HG03097 (cell line): ENCODE data around the gene SLC35C1.

Experiments used
- ATAC-seq: cut with Tn5 transposase; IDR thresholded peaks from one replicate; pipeline ENCODE4 v1.9.1; 2021; ENCODE audit not compliant: unreplicated experiment, low FRiP score

The SLC35C1 gene

DNA sequence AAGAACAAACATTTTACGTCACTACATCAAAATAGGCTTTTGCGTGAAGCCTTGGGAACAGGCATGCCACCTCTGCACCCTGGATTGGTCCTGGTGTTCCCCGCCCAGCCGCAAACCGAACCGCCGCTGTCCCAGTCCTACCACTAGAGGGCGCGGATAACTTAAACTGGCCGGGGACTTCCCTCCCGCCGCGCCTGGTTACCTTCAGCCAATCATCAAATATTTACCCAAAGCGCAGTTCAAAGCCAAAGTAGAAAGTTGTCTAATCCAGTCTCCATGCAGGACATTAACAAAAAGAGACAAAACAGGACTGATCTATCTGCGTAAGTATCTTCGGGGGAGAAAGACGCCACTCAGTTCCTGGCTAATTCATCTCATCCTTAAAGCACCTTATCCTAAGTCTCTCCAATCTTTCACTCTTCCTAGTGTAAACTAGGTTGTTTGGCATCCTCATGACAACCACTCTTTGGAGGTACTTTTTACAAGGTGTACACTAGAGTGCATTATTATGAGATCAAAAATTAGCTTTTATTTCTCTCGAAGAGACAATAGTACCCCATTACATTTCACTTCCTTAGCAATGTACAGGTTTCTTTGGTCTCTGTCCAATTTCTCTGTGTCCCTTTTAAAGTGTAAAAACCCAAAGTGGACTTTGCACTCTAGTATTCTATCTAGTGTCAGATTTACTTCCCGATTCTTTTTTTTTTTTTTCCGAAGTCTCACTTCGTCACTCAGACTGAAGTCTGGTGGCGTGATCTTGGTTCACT lies 38.4 kb downstream of the SLC35C1 start:
- peak; percentile 26 for ATAC-seq

DNA sequence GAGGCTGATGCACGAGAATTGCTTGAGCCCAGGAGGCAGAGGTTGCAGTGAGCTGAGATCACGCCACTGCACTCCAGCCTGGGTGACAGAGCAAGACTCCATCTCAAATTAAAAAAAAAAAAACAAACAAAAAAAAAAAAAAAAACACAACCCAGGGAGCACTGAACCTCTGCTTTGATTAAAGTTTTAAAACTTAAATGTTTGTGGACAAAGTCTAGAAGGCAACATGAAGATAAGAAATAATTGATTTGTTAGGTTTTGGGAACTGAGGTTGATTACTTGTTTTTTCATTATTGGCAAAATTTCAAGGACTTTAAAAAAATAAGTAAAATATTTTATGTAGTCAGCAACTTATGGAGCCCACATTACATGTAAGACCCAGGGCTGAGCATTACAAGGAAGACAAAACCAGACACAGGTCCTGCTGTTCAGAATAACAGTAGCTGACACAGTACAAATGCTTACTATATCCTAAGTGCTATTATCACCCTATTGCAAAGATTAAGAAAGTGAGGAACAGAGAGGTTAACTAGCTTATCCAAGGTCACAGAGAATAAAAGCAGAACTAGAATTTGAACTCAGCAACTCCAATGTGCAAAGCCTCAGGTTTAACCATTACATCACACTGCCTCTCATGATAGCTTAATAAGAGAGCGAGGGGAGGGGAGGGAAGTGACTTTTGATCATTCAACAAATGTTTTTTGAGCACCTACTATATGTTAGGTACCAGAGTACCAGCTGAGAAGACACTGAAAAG lies 40.1 kb downstream of the SLC35C1 start:
- ATAC-seq, result no peak

DNA sequence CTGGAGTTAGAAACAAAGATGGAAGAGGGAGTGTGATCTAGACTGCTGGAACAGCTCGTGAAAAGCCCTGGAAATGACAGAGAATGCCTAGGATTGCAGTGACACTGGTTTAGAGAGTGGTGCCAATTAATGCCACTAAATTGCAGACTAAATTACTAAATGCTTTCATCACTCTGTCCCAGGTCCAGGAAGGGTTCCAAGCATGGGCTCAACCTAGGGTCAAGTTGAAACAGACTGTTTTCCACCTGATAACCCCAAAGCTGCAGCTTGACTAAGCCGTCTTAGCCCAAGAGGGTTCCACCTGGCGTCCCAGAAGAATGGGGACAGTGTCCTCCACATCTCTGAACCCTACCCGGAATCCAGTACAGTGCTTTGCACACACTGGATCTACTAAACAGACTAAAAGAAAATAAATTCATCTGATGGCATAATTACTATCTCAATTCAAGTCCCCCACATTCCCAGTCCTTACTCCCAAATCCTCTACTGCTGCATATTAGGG lies 41.3 kb downstream of the SLC35C1 start:
- ATAC-seq, result no peak

DNA sequence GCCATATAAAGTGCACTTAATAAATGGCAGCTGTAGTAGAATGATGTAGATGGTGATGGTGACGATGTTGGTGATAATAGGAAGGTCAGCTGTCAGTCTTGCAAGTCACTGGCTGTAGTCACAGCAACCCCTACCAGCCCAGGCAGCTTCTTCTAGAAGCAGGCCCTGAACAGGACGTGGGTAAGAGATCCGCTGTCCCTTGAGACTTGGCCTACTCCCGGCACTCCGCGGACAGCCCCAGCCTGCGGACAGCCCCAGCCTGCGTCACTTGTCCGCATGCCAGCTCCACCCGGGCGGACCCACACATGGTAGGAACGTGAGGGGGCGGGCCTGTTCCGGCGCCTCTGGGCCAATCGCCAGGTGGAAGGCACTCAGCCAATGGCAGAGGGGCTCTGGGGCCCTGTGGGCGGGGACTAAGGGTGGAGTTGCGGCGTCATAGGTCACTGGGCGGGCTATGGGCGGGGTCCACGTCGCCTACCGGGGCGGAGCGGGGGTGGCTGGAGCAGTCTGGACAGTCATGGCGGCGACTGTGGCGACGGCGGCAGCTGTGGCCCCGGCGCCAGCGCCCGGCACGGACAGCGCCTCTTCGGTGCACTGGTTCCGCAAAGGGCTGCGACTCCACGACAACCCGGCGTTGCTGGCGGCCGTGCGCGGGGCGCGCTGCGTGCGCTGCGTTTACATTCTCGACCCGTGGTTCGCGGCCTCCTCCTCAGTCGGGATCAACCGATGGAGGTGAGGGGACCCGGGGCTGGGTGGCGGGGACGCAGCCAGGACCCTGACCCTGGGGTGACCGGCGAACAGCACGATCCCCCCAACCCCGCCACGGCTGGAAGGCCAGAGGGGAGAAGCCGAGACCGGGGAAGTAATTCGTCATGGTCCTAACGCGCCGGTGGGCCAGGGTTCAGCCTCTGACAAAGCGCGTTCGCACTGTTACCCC lies 42.3 kb downstream of the SLC35C1 start, which contains the start of gene CRY2:
TSS of gene CRY2 (plus strand) at position 502 of the 937 bp plus-strand sequence. CDS start at position 518, 16 bp downstream.
- ATAC-seq, result peak; percentile 91

DNA sequence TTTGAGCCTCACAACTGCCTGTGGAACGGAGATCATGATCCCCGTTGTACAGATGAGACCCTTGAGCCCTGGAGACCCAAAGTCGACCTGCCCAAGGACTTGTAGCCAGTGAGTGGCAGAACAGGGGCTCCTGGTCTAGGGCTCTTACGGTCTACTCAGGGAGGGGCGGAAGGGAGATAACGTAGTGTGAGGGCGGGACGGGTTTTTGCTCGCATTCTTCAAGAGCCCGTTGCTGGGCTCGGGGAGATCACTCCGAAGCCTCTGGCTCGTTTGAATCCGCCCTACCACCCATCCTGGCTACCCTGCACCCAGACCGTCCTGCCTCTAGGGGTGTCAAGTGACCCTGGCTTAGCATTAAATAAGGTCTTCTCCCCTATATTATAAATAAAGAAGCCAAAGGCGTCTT lies 43.0 kb downstream of the SLC35C1 start:
- ATAC-seq, result peak; percentile 6

DNA sequence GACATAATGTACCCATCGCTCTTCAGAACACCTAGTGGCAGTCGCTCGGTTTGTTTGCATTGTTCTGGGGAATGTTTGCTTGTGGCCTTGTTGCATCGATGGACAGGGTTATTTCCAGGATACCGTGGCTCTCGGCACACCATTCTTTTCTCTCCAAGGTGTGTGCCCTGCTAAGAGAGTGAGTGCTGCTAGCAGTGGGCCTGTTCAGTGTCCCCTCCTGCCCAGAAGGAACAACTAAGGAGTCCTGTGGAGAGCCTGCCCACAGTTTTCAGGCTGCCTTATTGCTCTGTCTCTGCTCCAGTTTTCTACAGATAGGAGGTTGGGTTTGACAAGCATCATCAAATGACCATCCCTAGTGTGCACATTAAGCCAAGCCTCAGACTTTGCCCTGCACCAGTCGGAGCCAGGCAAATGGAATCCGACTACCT lies 43.7 kb downstream of the SLC35C1 start:
- no peak for ATAC-seq

DNA sequence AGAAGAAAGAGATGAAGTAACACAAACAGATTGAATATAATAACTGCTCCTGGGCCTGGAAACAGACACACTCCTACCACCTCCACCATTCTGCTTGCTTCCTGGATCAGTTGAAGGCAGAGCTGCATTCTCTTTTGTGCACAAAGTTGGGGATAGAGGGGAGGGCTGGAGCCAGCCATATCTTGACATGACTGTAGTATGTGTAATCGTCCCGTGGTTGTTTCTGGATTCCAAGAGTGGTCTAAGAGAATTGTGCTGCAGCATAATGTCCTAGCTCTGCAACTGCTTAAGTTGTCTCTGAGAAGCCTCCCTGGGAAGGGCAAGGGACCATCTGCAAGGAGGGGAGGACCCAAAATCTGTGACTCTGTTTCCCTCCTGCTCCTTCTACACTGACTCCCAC lies 45.5 kb downstream of the SLC35C1 start:
- no peak for ATAC-seq

DNA sequence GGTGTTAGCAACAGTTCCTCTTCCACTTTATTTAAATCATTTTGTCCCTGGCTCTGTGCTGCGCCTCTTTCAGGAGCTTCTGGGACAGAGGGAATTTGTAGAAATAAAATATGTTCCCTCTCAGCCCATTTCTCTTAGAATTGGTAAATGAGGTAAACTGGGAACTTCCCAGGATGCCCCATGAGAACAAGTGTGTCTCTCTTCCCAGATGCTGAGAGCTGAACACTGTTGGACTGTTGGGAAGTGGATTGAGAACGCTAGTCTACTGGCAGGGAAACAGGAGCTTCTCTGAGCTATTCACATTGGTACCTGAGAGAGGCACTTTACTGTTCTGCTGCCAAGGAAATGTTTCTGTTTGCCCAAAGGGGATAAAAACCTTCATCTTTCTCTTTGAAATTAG lies 46.3 kb downstream of the SLC35C1 start:
- ATAC-seq, result no peak

DNA sequence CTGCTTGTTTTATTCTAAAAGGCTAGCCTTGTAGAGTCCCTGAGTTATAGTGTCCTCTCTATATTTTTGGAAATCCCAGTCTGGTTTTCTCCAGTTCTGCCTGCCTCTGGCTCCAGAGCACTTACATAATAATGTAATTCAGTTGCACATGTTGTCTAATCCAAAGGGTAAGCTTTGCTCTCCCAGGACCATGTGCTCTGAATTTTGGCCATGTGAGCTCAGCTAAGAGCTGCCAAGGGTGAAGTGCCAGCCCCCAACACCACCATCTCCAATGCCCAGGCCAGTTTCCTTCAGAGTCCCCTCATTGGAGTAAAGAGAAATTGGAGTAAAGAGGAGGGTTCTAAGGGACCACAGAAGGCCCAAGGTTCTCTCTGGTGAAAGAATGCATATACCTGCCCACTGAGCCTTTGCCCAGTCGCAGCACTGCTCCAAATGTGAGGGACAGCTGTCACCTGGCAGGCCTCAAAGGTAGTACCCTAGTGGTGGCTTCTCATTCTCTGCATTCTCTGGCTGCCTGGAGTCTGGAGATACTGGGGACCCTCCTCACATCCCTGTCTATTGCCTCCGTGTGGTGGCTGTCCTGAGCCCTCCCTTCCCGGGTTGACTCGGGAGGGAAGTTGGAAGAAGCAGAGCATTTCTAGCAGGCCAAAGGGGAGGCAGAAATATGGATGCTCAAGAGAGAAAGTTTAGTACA lies 47.2 kb downstream of the SLC35C1 start:
- no peak for ATAC-seq

DNA sequence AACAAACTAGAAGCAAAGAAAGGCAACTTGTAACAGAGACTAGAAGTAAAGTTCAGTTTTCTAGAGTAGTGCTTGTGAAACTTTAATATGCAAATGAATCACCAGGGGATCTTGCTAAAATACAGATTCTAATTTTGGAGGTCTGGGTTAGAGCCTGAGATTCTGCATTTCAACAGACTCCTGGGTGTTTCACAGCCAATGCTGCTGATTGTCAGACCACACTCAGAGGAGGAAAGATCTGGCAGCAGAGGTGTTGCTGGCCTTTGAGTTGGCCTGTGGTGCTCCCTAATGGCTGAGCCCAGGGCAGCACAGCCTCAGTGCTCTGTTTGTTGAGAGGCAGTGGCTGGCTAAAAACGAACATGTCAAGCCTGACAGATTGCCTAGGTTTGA lies 47.8 kb downstream of the SLC35C1 start:
- no peak for ATAC-seq

DNA sequence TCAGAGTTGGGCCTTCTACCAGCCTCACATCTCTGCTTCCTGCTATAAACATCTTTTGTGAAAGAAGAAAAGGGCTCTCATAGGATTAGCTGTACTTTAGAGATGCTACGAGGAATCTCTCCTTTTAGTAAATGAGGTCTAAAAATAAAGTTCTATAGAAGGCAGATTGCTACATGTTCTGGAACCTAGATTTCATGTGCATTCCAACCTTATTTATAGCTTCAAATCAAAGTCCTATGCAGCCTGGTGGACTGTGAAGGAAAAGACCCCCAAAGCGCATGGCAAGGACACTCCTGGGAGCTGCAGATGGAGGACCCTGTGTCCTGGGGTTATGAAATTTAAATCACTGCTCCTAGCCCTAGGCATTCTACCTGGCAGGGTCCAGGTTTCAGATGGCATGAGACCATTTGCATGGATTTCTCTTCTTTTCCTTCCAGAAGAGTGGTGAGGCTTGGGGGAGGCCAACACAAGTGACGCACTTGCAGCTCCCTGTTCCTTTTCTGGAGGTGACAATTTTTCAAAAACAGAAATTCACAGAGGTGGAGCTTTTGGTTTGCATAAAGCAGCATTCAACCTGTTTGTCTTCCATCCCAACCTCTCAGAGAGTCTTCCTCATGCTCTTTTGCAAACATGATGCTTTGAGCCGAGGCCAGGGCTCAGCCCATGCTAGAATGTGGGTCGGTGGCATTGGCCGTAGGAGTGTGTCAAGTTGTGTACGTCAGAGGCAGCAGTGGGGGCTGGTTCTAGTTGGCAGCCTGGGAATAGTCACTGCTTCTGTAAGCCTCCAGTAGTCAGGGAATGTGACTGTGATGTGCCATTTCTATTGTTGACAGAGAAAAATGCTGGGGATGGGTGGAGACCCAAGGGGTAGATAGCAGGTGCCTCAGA lies 48.6 kb downstream of the SLC35C1 start:
- ATAC-seq, result no peak

DNA sequence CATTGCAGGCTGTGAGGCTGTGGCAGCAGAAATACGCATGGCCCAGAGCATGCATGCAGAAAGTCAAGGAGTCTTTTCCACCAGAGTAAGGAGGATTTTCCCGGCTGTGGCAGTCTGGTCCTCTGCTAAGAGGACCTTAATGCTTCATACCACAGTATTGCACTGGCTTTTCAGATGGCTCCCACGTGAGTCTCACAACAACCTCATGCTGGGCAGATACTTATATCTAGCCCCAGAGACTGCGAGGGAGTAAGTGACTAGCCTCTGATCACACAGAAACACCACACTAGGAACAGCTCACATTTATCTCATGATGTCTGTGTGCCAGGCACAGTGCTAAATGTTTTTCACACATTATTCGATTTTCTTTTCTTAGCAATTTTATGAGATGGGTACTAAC lies 50.4 kb downstream of the SLC35C1 start:
- ATAC-seq, result no peak

DNA sequence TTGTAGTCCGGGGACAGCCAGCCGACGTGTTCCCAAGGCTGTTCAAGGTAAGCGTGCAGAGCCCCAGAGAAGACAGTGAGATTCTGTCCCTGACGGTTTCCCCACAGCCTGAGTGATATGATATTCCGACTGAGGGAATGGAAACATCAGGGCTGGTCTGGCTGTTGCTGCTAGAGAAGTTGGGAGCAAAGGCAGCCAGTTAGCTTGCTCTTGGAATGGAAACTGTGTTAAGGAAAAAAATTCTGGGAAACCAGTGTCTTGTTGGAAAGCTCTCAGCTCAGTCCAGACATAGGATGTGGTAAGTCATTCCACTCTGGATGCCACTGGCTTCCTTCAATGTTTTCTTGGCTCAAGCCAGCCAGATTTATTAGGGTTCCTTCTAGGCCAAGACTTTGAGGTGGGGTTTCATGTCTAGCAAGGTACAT lies 51.1 kb downstream of the SLC35C1 start:
- ATAC-seq, result no peak

DNA sequence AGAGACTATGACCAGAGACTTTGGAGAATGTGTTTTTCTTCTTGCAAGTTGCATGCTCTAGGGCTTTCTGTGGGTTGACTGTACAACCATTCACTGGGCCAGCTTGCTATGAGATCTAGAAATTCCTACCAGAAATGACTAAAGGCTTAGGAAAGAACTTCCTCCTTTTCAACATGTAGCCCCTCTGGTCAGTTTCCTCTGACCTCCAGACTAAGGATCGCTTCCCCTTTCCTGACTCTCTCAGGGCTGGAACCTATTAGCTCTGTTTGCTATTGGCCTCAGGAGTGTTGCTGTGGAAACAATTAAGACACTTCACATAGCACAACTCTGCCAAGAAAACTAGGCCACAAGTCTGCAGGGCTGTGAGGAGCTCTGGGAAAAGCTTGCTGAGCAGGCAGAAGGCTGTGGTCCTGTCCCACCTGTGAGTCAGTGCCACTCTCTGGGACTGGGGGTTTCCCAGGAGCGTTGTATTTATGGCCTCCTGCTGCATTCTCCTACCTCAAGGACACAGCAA lies 53.1 kb downstream of the SLC35C1 start:
- no peak for ATAC-seq

DNA sequence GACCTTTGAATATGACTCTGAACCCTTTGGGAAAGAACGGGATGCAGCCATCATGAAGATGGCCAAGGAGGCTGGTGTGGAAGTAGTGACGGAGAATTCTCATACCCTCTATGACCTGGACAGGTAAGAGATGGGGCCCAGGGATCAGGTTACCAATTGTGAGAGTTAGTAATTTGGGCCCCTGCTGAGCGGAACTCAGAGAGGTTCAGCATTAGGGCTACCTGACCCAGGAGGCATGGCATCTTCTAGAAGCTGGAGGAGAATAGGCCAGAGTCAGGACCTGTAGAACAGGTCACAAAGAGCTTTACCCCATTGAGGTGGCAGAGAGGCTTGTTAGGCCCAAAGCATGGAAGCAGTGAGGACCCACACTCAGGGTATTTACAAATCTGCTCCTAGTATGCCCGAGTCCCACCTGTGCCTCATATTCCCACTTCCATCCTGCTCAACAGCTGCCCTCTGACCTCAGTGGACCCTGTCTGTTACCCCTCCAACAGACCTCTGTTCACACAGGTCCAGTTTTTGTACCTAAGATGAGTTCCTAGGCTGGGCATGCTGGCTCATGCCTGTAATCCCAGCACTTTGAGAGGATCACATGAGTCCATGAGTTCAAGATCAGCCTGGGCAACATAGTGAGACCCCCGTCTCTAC lies 53.9 kb downstream of the SLC35C1 start:
- ATAC-seq, result no peak

DNA sequence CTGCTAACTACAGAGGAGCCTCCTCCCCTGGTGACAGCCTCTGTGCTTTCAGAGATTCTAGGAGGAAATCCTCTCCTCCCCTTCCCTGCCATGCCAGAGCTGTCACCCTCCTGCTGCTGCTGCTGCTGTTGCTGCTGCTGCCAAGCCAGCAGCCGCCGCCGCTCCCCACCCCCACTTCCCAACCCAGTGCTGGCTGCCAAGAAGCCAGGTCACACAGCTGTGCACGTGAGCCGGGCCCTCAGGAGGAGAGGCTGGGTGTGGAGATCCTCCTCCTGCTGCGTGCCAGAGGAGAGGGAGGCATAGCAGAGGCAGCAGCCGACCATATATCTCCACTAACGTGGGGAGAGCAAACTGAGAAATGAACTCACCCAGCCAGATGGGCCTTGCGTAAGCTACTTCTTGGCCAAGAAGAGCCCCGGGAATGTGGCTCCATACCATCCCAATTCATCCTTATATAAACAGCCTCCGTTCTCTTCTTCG lies 54.8 kb downstream of the SLC35C1 start:
- ATAC-seq, result no peak

DNA sequence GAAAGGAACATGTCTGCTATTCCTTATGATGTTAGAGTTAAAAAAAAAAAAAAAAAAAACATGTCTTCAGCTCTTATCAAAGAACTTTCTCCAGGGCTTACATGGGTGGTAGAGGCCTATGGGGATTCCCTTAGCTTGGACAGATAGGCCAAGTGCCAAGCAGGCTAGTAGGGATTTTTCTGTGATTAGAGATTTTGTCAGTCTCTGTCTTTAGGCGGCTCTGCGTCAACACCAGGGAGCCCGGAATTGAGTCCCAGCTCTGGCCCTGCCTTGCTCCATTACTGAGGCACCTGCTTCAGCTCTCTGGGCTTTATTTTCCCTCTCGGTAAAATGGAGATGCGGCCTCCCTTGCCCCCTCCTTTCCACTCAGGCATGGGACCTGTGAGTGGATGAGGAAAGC lies 55.4 kb downstream of the SLC35C1 start:
- no peak for ATAC-seq
